ENCODE measurements around the gene SPATA12. TPM values are rescaled to one million over a fixed set of nuclear protein-coding genes. Genes with fewer than 3 reads are reported as not detected.

Gene SPATA12
- total and polyA plus RNA-seq, 4 donors: not detected

DNA sequence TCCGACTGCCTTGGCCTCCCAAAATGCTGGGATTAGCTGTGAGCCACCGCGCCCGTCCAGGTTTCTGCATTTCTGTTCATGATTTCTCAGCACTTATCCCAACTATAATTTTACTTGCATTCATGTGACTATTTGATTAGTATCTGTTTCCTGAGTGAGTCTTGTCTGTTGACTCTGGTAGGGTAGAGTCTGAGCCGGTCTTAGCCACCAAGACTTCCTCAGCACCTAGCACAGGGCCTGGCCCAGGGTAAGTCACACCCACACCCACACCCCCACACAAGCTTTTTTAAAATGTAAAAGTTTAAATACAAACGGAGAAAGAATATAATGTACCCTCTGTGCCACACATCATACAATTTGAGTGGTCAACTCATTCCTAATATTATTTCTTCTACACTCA, 3.1 kb upstream of the SPATA12 start:
- no peaks in the 10 kb centered on the region for H3K36me3 ChIP-seq (ENCODE audit: control insufficient read depth in 4 of 4, insufficient read depth in 3 of 4, low read depth in 1 of 4, low read length in 3 of 4)
- no peak for DNase-seq (ENCODE audit: low spot score)
- no peak overlapping the region for H3K9ac ChIP-seq (ENCODE audit: low read depth in 1 of 2, low read length in 2 of 2)
- no peak overlapping the region for H3K27ac ChIP-seq (ENCODE audit: low read depth in 1 of 2, low read length in 2 of 2)
- no peaks in the 10 kb centered on the region for H3K4me1 ChIP-seq (ENCODE audit: control insufficient read depth in 4 of 4, insufficient read depth in 4 of 4, low read length in 3 of 4)
- H3K27me3 ChIP-seq (ENCODE audit: control insufficient read depth in 4 of 4, insufficient read depth in 4 of 4, low read length in 3 of 4): no peaks in the 10 kb centered on the region
- H3K4me3 ChIP-seq (ENCODE audit: low read depth in 1 of 3, low read length in 3 of 3): no peak overlapping the region
- TF ChIP-seq MAX (IDR thresholded peaks at IDR 0.05) (no peak), HNF4A (conservative IDR thresholded peaks at IDR 0.05) (no peak), SP1 (IDR thresholded peaks at IDR 0.05) (no peak), REST (IDR thresholded peaks at IDR 0.05) (no peak), HNF4G (IDR thresholded peaks at IDR 0.05) (no peak), GABPA (IDR thresholded peaks at IDR 0.05 in 1 of 2, conservative IDR thresholded peaks at IDR 0.05 in 1 of 2) (no peak), FOXA2 (IDR thresholded peaks at IDR 0.05) (no peak), RXRA (IDR thresholded peaks at IDR 0.05) (no peak), EGR1 (IDR thresholded peaks at IDR 0.05; ENCODE audit: low read depth in 2 of 2) (no peak)
- TF ChIP-seq, protein P1, sequence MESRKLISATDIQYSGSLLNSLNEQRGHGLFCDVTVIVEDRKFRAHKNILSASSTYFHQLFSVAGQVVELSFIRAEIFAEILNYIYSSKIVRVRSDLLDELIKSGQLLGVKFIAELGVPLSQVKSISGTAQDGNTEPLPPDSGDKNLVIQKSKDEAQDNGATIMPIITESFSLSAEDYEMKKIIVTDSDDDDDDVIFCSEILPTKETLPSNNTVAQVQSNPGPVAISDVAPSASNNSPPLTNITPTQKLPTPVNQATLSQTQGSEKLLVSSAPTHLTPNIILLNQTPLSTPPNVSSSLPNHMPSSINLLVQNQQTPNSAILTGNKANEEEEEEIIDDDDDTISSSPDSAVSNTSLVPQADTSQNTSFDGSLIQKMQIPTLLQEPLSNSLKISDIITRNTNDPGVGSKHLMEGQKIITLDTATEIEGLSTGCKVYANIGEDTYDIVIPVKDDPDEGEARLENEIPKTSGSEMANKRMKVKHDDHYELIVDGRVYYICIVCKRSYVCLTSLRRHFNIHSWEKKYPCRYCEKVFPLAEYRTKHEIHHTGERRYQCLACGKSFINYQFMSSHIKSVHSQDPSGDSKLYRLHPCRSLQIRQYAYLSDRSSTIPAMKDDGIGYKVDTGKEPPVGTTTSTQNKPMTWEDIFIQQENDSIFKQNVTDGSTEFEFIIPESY (IDR thresholded peaks at IDR 0.05): no peak
- TF ChIP-seq, protein P2, sequence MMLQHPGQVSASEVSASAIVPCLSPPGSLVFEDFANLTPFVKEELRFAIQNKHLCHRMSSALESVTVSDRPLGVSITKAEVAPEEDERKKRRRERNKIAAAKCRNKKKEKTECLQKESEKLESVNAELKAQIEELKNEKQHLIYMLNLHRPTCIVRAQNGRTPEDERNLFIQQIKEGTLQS (IDR thresholded peaks at IDR 0.05): no peak
- no peaks in the 10 kb centered on the region for H3K9me3 ChIP-seq (ENCODE audit: control insufficient read depth in 4 of 4, low read length in 3 of 4)
- WGBS: 86% methylated on average over 6 of the region's 6 CpGs

GRCh38 chr3:57059411-57059810, 1.1 kb upstream of the SPATA12 start:
- Histone ChIP-seq H3K9me3 (ENCODE audit: control insufficient read depth in 4 of 4, low read length in 3 of 4) (no peaks in the 10 kb centered on the region), H3K4me1 (ENCODE audit: control insufficient read depth in 4 of 4, insufficient read depth in 4 of 4, low read length in 3 of 4) (no peaks in the 10 kb centered on the region), H3K4me3 (ENCODE audit: low read depth in 1 of 3, low read length in 3 of 3) (no peak overlapping the region), H3K9ac (ENCODE audit: low read depth in 1 of 2, low read length in 2 of 2) (no peak overlapping the region), H3K27ac (ENCODE audit: low read depth in 1 of 2, low read length in 2 of 2) (no peak overlapping the region), H3K27me3 (ENCODE audit: control insufficient read depth in 4 of 4, insufficient read depth in 4 of 4, low read length in 3 of 4) (no peaks in the 10 kb centered on the region), H3K36me3 (ENCODE audit: control insufficient read depth in 4 of 4, insufficient read depth in 3 of 4, low read depth in 1 of 4, low read length in 3 of 4) (no peaks in the 10 kb centered on the region)
- TF ChIP-seq FOXA1 (IDR thresholded peaks at IDR 0.05) (no peak), YY1 (IDR thresholded peaks at IDR 0.05) (no peak), SP1 (IDR thresholded peaks at IDR 0.05) (no peak), RAD21 (IDR thresholded peaks at IDR 0.05) (no peak), HNF4A (conservative IDR thresholded peaks at IDR 0.05) (no peak), RXRA (IDR thresholded peaks at IDR 0.05) (no peak), TAF1 (conservative IDR thresholded peaks at IDR 0.05) (no peak), FOXA2 (IDR thresholded peaks at IDR 0.05) (no peak), CTCF (IDR thresholded peaks at IDR 0.05; ENCODE audit: low read depth, low read length, missing input control) (no peak), NR2F2 (IDR thresholded peaks at IDR 0.05) (no peak), JUND (IDR thresholded peaks at IDR 0.05) (no peak), HNF4G (IDR thresholded peaks at IDR 0.05) (no peak), MAX (IDR thresholded peaks at IDR 0.05) (no peak), GABPA (IDR thresholded peaks at IDR 0.05 in 1 of 2, conservative IDR thresholded peaks at IDR 0.05 in 1 of 2) (no peak)
- TF ChIP-seq, protein P1 (IDR thresholded peaks at IDR 0.05): no peak
- TF ChIP-seq, protein P2 (IDR thresholded peaks at IDR 0.05): no peak
- no peak for DNase-seq (ENCODE audit: low spot score)
- 73% methylated on average over 3 of the region's 3 CpGs for WGBS

Measured in liver (tissue), 9 donors.